Measurements from ENCODE around the gene PRPF6. TPM values are rescaled to one million over a fixed set of nuclear protein-coding genes. Genes with fewer than 3 reads are reported as not detected.

The PRPF6 gene
- total RNA-seq, 1 donor from 2014 or later: 51.9 TPM

GRCh38 chr20:63947638-63948456, 33.1 kb upstream of the PRPF6 start:
- Histone ChIP-seq H4K20me1 (ENCODE audit: low read depth) (peaks cover 68% of the 10 kb centered on the region), H3K27me3 (no peaks in the 10 kb centered on the region), H3K9me3 (ENCODE audit: low read depth) (no peaks in the 10 kb centered on the region), H3K4me3 (no peak overlapping the region), H3K9ac (no peak overlapping the region), H3K36me3 (no peaks in the 10 kb centered on the region), H3K27ac (no peak overlapping the region), H2AFZ (replicated peaks) (no peak overlapping the region), H3K79me2 (ENCODE audit: low read depth) (peaks cover 51% of the 10 kb centered on the region), H3K4me2 (no peak overlapping the region), H3K4me1 (peaks cover 13% of the 10 kb centered on the region), H3F3A (ENCODE audit: low read depth) (peaks cover 18% of the 10 kb centered on the region)
- H3K9me3 Mint-ChIP-seq: no peaks in the 10 kb centered on the region
- H3K4me3 Mint-ChIP-seq: no peak overlapping the region
- TF ChIP-seq EZH2phosphoT487 (IDR thresholded peaks at IDR 0.05): no peak
- no peak for TF ChIP-seq CTCF (IDR thresholded peaks at IDR 0.05)
- no peak for TF ChIP-seq EZH2 (IDR thresholded peaks at IDR 0.05)
- DNase-seq (ENCODE audit: low spot score): no peak
- H3K36me3 Mint-ChIP-seq: no peaks in the 10 kb centered on the region
- H3K27me3 Mint-ChIP-seq (ENCODE audit: insufficient read depth, low read depth): peaks cover 15% of the 10 kb centered on the region
- H3K4me1 Mint-ChIP-seq: peaks cover 18% of the 10 kb centered on the region
- peak overlapping the region; percentile 50 for H3K27ac Mint-ChIP-seq

GRCh38 chr20:63950701-63951397, 30.1 kb upstream of the PRPF6 start:
- Histone ChIP-seq H3F3A (ENCODE audit: low read depth) (peaks cover 24% of the 10 kb centered on the region), H3K4me3 (no peak overlapping the region), H3K9me3 (ENCODE audit: low read depth) (no peaks in the 10 kb centered on the region), H4K20me1 (ENCODE audit: low read depth) (peaks cover 88% of the 10 kb centered on the region), H2AFZ (replicated peaks) (no peak overlapping the region), H3K4me1 (peaks cover 18% of the 10 kb centered on the region), H3K36me3 (no peaks in the 10 kb centered on the region), H3K4me2 (no peak overlapping the region), H3K27ac (no peak overlapping the region), H3K79me2 (ENCODE audit: low read depth) (peaks cover 81% of the 10 kb centered on the region), H3K9ac (no peak overlapping the region), H3K27me3 (no peaks in the 10 kb centered on the region)
- TF ChIP-seq EZH2 (IDR thresholded peaks at IDR 0.05): no peak
- no peak for TF ChIP-seq EZH2phosphoT487 (IDR thresholded peaks at IDR 0.05)
- Mint-ChIP-seq H3K27me3 (ENCODE audit: insufficient read depth, low read depth) (peaks cover 9% of the 10 kb centered on the region), H3K9me3 (no peaks in the 10 kb centered on the region), H3K4me1 (peaks cover 32% of the 10 kb centered on the region), H3K36me3 (peaks cover 3% of the 10 kb centered on the region), H3K27ac (no peak overlapping the region), H3K4me3 (no peak overlapping the region)
- no peak for DNase-seq (ENCODE audit: low spot score)

DNA sequence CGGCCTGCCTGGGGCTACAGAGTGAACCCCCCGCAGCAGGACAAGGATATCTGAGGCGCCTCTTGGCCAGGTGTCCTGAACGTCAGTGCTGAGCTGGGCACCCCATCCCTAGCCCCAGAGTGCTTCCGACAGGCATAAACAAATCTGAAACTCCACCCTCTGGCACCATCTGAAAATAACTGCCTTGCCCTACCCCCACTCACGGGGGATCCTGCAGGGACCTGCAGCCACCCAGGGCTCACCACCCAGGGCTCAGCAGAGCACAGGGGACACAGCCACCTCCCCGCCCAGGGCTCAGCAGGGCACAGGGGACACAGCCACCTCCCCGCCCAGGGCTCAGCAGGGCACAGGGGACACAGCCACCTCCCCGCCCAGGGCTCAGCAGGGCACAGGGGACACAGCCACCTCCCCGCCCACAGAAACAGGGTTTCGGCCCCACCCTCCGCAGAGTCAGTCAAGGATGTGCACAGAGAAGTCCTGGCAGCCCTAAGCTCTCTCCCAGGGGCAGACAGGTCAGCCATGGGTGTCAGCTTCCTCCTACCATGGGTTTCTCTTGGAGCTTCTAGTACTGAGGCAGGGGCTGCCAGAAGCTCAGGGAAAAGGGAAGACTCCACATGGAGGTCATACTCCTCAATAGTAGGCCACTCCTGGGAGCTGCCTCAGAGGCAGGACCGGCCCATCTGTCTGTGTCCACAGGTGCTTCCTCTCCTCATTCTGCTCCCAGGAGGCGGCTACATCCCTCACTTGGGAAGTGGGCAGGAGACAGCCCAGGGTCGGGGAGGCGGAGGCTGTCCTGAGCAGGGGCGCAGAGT, 29.3 kb upstream of the PRPF6 start:
- Histone ChIP-seq H3K4me2 (no peak overlapping the region), H3K9ac (no peak overlapping the region), H3K79me2 (ENCODE audit: low read depth) (peaks cover 84% of the 10 kb centered on the region), H3F3A (ENCODE audit: low read depth) (peaks cover 24% of the 10 kb centered on the region), H3K4me3 (no peak overlapping the region), H3K4me1 (peaks cover 18% of the 10 kb centered on the region), H3K36me3 (no peaks in the 10 kb centered on the region), H2AFZ (replicated peaks) (no peak overlapping the region), H3K9me3 (ENCODE audit: low read depth) (no peaks in the 10 kb centered on the region), H3K27ac (no peak overlapping the region), H3K27me3 (no peaks in the 10 kb centered on the region), H4K20me1 (ENCODE audit: low read depth) (peaks cover 88% of the 10 kb centered on the region)
- Mint-ChIP-seq H3K27me3 (ENCODE audit: insufficient read depth, low read depth) (peaks cover 9% of the 10 kb centered on the region), H3K4me3 (no peak overlapping the region), H3K36me3 (peaks cover 3% of the 10 kb centered on the region), H3K9me3 (no peaks in the 10 kb centered on the region), H3K4me1 (peaks cover 33% of the 10 kb centered on the region), H3K27ac (no peak overlapping the region)
- TF ChIP-seq CTCF (IDR thresholded peaks at IDR 0.05) (no peak), EZH2phosphoT487 (IDR thresholded peaks at IDR 0.05) (no peak), EZH2 (IDR thresholded peaks at IDR 0.05) (no peak)
- DNase-seq (ENCODE audit: low spot score): no peak
